IgD-negative memory B cell (primary cell): ENCODE results near the gene ZNF205. TPM values are rescaled to one million over a fixed set of nuclear protein-coding genes. Genes with fewer than 3 reads are reported as not detected.
A peak's percentile ranks its signal among the peaks of the same experiment; 100 is the strongest.
"Not testable (repeated sequence)": the region's sequence is repeated elsewhere in the genome, so short reads cannot be mapped to it uniquely, and the experiment has no call there.

Experiments
- H3K27ac Mint-ChIP-seq, 3 donors: one replicate each; pipeline ENCODE4 v1.8.0; 2020 to 2022; ENCODE audit warnings: mild to moderate bottlenecking in 3 of 3, mixed read lengths in 3 of 3, moderate library complexity in 1 of 3
- H3K27me3 Mint-ChIP-seq: one replicate; pipeline ENCODE4 v1.8.0; 2021; ENCODE audit warnings: mixed read lengths
- H3K36me3 Mint-ChIP-seq: one replicate; pipeline ENCODE4 v1.8.0; 2020; ENCODE audit warnings: mild to moderate bottlenecking, mixed read lengths
- H3K4me1 Mint-ChIP-seq, 3 donors: one replicate each; pipeline ENCODE4 v1.8.0; 2020 to 2022; ENCODE audit warnings: mixed read lengths in 3 of 3, mild to moderate bottlenecking in 1 of 3
- H3K4me3 Mint-ChIP-seq, 4 donors: one replicate each; pipeline ENCODE4 v1.8.0; 2020 to 2022; ENCODE audit warnings: mild to moderate bottlenecking in 4 of 4, mixed read lengths in 4 of 4, moderate library complexity in 3 of 4
- H3K9me3 Mint-ChIP-seq, 3 donors: one replicate each; pipeline ENCODE4 v1.8.0; 2020 to 2021; ENCODE audit warnings: mixed read lengths in 3 of 3, mild to moderate bottlenecking in 1 of 3
- polyA plus RNA-seq: library from polyadenylated mRNA; unstranded; fragments of 300-500 nt; fragmentation: Illumina TruSeq; gene quantifications from one replicate; pipeline ENCODE4 v1.2.3, GENCODE V29; 2021

The ZNF205 gene
- polyA plus RNA-seq, 1 donor from 2014 or later = not detected

- Mint-ChIP-seq H3K9me3 (no peaks in the 10 kb centered on the region), H3K4me1 (peaks cover 18 to 23% (median 23%) of the 10 kb centered on the region in 3 donors), H3K36me3 (peaks cover 2% of the 10 kb centered on the region), H3K27me3 (no peaks in the 10 kb centered on the region), H3K4me3 (peak overlapping the region in 2 of 4 donors; percentile 20 to 82), H3K27ac (no peak overlapping the region)
Observed at GRCh38 chr16:3127745-3128144, 15.4 kb downstream of the ZNF205 start.

DNA sequence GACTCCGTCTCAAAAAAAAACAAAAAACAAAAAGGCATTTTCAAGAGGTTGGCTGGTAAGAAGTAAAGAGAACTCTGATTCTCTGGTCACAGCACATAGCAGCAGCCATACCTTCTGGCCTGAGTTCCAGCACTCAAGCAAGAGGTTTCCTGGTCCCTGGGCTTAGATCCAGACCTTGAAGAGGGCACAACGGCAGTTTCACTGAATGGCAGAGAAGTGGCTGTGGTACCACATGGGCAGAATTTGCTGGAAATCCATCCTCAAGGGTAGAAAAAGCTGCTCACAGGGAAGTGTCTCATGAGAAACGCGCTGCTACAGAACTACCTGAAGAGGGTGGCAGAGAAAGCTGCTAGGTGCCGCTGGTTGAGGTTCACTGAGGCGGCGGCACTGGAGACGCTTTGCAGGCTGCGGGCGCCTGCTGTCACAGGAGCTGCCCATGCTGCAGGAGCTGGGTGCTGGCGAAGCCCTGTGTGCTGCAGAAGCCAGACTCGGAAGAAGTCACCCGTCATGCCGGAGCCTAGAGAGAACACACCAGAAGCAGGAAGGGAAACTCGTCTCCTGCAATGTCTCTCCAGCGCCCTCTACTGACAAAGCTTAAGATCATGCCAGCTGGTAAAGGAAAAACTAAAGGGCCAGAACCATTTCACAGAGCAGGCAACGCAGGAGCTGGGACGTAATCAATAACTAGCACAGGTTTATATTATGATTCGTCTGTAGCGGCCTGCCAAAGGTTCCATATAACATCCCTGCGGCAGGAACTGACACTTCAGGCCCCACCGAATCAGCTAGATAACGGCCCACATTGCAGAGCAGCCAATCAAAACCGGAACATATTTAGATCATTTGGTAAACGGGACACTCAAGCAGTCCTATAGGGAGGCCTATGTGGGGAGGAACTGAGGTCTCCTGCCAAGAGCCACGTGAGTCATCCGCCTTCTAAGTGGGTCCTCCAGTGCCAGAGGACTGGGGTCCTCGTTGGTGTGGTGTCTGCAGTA, 17.0 kb downstream of the ZNF205 start:
- Mint-ChIP-seq H3K9me3 (no peaks in the 10 kb centered on the region), H3K4me1 (peaks cover 19 to 24% (median 24%) of the 10 kb centered on the region in 3 donors), H3K27me3 (no peaks in the 10 kb centered on the region), H3K4me3 (peak overlapping the region; percentile 82 to 97 (median 92)), H3K36me3 (peaks cover 2% of the 10 kb centered on the region), H3K27ac (peak overlapping the region; percentile 61 to 93 (median 93))

GRCh38 chr16:3131755-3132377, 19.5 kb downstream of the ZNF205 start:
- Mint-ChIP-seq H3K27ac (peak overlapping the region in 1 of 3 donors; percentile 70), H3K36me3 (no peaks in the 10 kb centered on the region), H3K27me3 (no peaks in the 10 kb centered on the region), H3K4me1 (peaks cover 24 to 27% (median 26%) of the 10 kb centered on the region in 3 donors), H3K4me3 (peak overlapping the region in 1 of 4 donors; percentile 78), H3K9me3 (no peaks in the 10 kb centered on the region)

DNA sequence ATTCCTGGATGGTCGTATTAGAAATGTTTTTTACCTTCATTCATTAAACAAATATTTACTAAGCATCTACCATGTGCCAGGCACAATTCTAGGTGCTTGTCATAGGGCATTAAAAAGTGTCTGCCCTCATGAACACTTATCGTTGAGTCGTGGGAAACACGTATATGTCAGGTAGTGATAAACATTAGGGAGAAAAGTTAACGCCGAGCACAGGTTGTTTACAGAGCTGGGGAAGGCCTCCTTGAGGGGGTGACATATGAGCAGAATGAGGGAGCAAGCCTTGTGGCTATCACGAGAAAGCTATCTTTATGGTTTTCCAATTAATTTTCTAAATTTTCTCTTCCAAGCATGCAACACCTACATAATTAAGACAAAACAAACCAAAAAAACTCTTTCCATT, 21.5 kb downstream of the ZNF205 start:
- Mint-ChIP-seq H3K36me3 (no peaks in the 10 kb centered on the region), H3K27ac (peak overlapping the region; percentile 88 to 97 (median 89)), H3K27me3 (no peaks in the 10 kb centered on the region), H3K9me3 (no peaks in the 10 kb centered on the region), H3K4me3 (peak overlapping the region; percentile 93 to 100 (median 98)), H3K4me1 (peaks cover 19 to 27% (median 24%) of the 10 kb centered on the region in 3 donors)

DNA sequence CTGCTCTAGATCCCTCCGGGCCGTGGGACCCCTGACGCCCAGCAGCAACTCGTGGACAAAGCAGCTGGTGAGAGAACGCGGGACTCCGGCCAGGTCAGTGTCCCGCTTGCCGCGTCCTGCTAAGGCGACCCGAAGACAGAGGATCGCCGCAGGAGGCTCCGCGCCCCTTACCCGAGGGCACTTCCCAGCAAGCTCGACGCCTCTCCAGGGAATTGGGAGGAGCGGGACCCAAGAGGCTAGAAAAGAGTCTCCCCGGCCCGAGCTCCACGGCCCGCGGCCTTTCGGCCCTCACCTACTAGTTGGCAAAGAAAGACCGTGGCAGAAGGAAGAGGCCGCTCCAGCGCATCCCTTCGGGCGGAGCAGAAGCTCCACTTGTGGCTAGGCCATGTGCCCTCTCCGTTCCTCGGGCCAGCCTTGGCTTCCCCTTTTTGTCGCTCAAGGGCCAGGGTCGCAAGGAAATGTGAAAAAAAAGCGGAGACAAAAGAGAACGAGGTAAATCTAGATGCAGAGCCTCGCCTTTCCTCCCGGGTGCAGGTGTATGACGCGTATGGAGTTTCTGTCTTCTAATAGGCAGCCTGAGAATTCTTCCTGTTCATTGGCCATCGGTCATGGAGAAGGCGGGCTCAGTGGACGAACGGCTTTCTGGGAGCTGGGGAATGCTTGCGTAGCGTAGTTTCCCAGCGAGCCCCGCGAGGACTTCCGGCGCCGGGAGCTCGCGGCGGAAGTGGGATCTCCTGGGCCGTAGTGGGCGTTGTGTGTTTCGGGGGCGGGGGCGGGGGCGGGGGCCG, 22.1 kb downstream of the ZNF205 start, which contains the start of gene ZNF213:
Gene ZNF213, plus strand, starts transcription at position 692 of the 788 bp plus-strand sequence. CDS start 2,252 bp downstream, outside the sequence.
- H3K36me3 Mint-ChIP-seq = no peaks in the 10 kb centered on the region
- peak within 1 kb of the TSS; percentile 93 to 100 (median 98) for H3K4me3 Mint-ChIP-seq
- peaks cover 17 to 23% (median 19%) of the 10 kb centered on the region in 3 donors for H3K4me1 Mint-ChIP-seq
- peak within 1 kb of the TSS; percentile 88 to 97 (median 96) for H3K27ac Mint-ChIP-seq
- no peaks in the 10 kb centered on the region for H3K9me3 Mint-ChIP-seq
- no peaks in the 10 kb centered on the region for H3K27me3 Mint-ChIP-seq

GRCh38 chr16:3135126-3135715, 22.8 kb downstream of the ZNF205 start:
- Mint-ChIP-seq H3K27ac (peak overlapping the region in 2 of 3 donors; percentile 88 to 96), H3K4me3 (peak overlapping the region; percentile 93 to 100 (median 98)), H3K4me1 (peaks cover 13 to 20% (median 15%) of the 10 kb centered on the region in 3 donors), H3K36me3 (no peaks in the 10 kb centered on the region), H3K27me3 (no peaks in the 10 kb centered on the region), H3K9me3 (no peaks in the 10 kb centered on the region)

DNA sequence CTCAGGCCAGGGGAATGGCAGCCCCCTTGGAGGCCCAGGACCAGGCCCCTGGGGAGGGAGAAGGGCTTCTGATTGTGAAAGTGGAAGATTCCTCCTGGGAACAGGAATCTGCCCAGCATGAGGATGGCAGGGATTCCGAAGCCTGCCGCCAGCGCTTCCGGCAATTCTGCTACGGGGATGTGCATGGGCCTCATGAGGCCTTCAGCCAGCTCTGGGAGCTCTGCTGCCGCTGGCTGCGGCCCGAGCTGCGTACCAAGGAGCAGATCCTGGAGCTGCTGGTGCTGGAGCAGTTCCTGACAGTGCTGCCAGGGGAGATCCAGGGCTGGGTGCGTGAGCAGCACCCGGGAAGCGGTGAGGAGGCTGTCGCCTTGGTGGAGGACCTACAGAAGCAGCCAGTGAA, 24.9 kb downstream of the ZNF205 start:
- no peaks in the 10 kb centered on the region for H3K27me3 Mint-ChIP-seq
- H3K9me3 Mint-ChIP-seq = no peaks in the 10 kb centered on the region
- H3K4me1 Mint-ChIP-seq = peaks cover 13 to 15% (median 15%) of the 10 kb centered on the region in 3 donors
- H3K36me3 Mint-ChIP-seq = peaks cover 3% of the 10 kb centered on the region
- H3K4me3 Mint-ChIP-seq = peak overlapping the region in 2 of 4 donors; percentile 67 to 69
- H3K27ac Mint-ChIP-seq = no peak overlapping the region

DNA sequence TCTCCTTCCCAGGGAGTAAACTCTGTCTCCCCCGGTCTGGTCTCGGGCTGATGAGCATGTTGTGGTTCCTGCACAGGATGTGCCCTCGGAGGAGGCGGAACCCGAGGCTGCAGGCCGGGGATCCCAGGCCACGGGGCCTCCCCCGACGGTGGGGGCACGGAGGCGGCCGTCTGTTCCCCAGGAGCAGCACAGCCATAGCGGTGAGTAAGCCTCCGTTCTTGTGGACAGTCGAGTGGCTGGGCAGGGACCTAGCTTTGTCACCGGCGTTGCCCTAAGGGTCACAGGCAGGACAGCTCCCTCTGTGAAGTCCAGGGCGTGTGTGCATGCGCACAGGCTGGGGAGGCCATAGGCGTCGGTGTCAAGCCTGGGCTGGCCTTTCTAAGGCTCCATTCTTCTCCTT, 26.0 kb downstream of the ZNF205 start:
- peak overlapping the region in 2 of 4 donors; percentile 51 to 68 for H3K4me3 Mint-ChIP-seq
- H3K36me3 Mint-ChIP-seq = peaks cover 3% of the 10 kb centered on the region
- H3K27me3 Mint-ChIP-seq = no peaks in the 10 kb centered on the region
- no peak overlapping the region for H3K27ac Mint-ChIP-seq
- H3K9me3 Mint-ChIP-seq = no peaks in the 10 kb centered on the region
- H3K4me1 Mint-ChIP-seq = peaks cover 11 to 15% (median 12%) of the 10 kb centered on the region in 3 donors

DNA sequence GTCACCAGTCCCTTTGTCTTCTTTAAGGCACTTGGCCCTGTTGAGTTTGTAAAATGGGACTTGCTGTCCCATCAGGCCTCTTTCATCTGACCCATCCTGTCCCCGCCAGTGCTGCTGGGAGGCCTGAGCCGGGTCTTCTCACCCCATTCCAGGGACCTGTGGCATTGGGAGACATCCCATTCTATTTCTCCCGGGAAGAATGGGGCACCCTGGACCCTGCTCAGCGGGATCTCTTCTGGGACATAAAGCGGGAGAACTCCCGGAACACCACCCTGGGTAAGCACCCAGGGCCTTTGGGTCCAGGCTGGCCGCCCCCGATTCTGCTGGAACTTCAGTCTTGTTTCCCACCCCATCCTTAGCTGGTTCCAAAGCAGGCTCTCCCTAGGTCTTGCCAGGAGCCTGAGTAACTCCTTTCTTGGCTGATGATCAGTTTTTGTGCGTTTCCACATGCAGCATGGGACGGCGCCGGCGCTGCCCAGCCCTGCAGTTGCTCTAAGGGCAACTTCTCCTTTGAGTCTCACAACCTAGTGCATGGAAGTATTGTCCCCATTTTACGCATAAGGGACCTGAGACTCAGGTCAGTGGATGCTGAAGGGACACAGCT, 26.5 kb downstream of the ZNF205 start:
- Mint-ChIP-seq H3K36me3 (peaks cover 3% of the 10 kb centered on the region), H3K27ac (no peak overlapping the region), H3K9me3 (no peaks in the 10 kb centered on the region), H3K27me3 (no peaks in the 10 kb centered on the region), H3K4me1 (peaks cover 8 to 12% (median 9%) of the 10 kb centered on the region in 3 donors), H3K4me3 (peak overlapping the region in 1 of 4 donors; percentile 51)

DNA sequence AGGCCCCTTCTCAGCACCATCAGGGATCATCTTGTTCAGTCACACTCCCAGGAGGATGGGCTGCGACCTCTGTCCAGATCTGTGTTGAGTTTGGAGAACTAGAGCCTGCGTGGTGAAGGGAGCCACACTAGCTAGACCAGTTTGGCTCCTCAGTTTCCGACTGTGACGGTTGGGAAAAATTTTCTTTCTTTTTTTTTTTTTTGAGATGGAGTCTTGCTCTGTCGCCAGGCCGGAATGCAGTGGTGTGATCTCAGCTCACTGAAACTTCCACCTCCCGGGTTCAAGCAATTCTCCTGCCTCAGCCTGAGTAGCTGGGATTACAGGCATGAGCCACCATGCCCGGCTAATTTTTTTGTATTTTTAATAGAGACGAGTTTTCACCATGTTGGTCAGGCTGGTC, 27.2 kb downstream of the ZNF205 start:
- not testable (repeated sequence) for H3K9me3 Mint-ChIP-seq, H3K4me3 Mint-ChIP-seq, H3K27me3 Mint-ChIP-seq, H3K27ac Mint-ChIP-seq, H3K4me1 Mint-ChIP-seq, H3K36me3 Mint-ChIP-seq

- Mint-ChIP-seq H3K4me3 (no peak overlapping the region), H3K27ac (no peak overlapping the region), H3K36me3 (peaks cover 3% of the 10 kb centered on the region), H3K27me3 (no peaks in the 10 kb centered on the region), H3K4me1 (peaks cover 1 to 4% (median 4%) of the 10 kb centered on the region in 3 donors), H3K9me3 (no peaks in the 10 kb centered on the region)
Observed at GRCh38 chr16:3140603-3141427, 28.4 kb downstream of the ZNF205 start.

- peaks cover 0 to 1% (median 0%) of the 10 kb centered on the region in 3 donors for H3K4me1 Mint-ChIP-seq
- H3K4me3 Mint-ChIP-seq = peak overlapping the region in 1 of 4 donors; percentile 70
- H3K27ac Mint-ChIP-seq = no peak overlapping the region
- peaks cover 3% of the 10 kb centered on the region for H3K36me3 Mint-ChIP-seq
- no peaks in the 10 kb centered on the region for H3K27me3 Mint-ChIP-seq
- no peaks in the 10 kb centered on the region for H3K9me3 Mint-ChIP-seq
Observed at GRCh38 chr16:3141781-3142311, 29.5 kb downstream of the ZNF205 start.

GRCh38 chr16:3142327-3142726, 29.9 kb downstream of the ZNF205 start:
- Mint-ChIP-seq H3K27ac (no peak overlapping the region), H3K4me1 (peaks cover 0 to 1% (median 0%) of the 10 kb centered on the region in 3 donors)

More at GRCh38 chr16:3142327-3142726, 29.9 kb downstream of the ZNF205 start:
- Mint-ChIP-seq H3K36me3 (peaks cover 3% of the 10 kb centered on the region), H3K27me3 (no peaks in the 10 kb centered on the region), H3K4me3 (peak overlapping the region in 1 of 4 donors; percentile 70), H3K9me3 (no peaks in the 10 kb centered on the region)
